Brain pericyte (primary cell): Measurements from ENCODE around the gene ST6GALNAC2.
"Not testable (repeated sequence)": the region's sequence is repeated elsewhere in the genome, so short reads cannot be mapped to it uniquely, and the experiment has no call there.

Source experiments
- DNase-seq: peaks from one replicate; pipeline ENCODE4 v3.0.0-alpha.2; 2012; ENCODE audit warnings: low read depth, low spot score

ST6GALNAC2 gene

DNA sequence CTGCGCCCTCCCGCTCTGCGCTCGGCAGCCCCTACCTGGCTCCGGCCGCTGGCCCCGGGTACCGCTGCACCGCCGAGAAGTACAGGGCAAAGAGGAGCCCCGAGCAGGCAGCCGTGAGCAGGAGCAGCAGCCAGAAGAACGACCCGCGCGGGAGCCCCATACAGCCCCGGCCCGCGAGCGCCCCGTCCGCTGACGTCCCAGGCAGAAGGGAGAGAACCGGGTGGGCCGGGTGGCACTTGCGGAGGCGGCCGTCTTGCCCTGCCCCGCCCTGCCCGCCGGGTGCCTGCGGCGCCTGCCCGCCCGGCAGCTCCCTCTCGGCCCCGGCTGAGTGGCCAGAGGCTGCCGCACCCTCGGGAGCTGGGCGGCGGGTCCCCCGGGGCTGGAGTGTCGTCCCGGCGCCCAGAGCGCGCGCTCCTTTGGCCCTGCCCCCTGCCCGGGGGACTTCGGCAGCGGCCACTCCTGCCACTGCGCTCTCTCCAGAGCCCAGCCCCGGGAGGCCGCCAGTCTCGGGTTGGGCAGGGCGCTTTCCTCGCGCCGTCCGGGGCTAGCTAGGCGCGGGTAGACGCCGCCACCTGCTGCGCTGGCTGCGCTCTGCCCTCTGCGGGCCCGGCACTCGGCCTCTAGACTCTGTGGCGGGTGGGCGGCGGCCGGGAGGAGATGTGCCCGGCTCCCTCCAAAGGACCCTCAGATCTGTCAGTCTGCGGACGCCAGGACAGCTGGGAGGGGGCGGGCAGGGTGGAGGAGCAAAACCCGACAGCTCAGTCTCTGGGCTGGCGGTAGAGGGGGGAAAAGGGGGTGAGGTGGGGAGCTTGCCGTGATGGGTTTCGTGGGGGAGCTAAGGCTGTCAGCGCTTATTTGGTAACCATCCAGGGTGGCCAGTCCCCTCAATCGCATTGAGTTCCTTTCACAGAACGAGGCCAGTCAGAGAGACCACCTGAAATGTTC lies at the start of gene ST6GALNAC2:
Gene ST6GALNAC2 (minus strand): TSS at position 212 of the 945 bp plus-strand sequence. CDS start 52 bp downstream, at position 160.
- no peak for DNase-seq

DNA sequence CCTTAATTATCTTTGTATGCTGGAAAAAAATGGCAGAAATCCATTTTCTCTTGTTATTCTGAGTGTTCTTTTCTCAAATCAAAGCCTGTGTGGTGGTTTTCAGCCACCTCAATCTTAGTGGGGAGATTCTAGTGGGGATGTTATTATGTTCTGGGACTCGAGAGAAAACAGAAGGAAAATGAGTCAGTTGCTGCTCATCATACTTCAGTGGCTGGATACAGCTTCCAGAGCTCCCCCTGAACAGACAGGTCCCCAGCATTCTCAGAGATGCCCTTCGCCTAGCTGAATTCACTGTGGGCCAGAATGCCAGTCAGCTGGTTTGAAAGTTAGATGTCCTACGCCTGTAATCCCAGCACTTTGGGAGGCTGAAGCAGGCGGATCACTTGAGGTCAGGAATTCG lies 49.4 kb upstream of the ST6GALNAC2 start:
- DNase-seq, result no peak

DNA sequence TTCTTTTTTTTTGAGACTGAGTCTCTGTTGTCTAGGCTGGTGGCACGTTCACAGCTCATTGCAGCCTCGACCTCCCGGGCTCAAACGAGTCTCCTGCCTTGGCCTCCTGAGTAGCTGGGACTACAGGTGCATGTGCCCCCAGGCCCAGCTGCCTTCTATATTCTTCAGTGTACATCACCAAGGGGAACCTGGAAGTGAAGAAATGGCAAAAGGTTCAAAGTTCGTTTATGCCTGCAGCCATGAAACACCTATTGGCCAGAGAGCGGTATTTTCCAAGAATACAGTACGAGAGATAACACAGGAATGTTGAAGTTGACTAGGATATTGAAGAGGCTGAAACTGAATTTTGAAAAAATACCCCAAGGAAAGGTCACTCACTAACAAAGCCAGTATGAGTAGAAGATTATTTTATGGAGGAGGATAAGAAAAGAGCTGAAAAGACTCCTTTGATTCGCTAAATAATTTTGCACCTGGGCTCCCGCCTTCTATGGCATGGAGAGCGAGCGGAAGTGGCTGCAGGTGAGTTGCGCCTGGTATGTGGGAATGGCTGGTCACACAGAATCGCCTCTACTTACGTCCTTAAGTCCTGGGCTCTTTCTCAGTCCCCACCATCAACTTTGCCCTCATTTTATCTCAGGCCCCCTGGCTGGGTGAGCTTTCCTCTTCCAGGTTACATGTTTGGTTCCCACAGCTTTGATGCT lies 48.1 kb upstream of the ST6GALNAC2 start:
- DNase-seq, result no peak

DNA sequence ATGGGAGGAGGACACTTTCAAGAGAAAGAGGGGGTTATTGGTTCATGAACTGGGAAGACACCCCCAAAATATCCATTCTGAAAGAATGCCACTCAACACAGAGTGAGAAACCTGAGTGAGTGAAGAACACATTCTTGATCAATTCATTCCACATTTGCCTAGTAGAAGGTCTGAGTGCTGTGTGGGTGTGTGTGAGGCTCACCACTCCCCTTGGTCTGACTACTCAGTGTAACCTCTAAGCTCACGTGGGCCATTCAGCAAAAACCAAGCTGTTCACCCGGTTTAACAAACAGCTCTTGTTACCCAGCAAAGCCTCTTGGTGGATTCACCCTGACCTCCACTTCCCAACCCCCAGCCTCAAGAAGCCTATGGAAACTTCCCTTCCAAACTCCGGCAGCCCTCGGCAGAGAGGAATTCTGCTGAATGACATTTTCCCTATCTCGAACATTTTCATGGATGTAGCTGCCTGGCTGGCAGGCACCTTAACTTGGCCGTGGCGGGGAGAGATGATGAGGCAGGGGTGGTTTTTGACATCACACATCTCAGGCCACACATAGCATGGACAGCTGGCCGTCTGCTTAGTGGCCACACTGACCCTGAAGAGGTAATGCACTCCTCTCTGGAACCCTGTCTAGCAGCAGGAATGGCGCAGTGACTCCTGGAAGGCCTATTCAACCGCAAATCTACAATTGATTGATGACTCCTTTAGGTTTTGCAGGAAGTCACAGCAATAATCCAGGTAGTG lies 46.3 kb upstream of the ST6GALNAC2 start:
- no peak for DNase-seq

DNA sequence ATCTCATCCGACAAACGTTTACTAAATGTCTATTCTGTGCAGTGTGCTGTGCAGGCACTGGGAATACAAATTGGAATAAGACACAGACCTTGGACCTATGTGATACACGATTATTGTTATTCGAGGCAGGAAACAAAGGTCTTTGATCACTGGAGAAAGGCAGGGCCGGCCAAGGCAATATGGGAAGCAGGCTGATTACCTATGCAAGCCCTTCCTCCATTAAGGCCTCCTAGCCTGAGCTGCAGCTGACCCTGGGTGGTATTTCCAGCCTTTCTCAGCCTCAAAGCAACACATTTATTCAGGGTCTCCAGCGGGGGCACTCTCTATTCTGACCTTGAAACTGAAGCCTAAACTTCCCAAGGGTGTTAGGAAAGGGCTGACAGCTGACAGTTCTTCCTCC lies 44.5 kb upstream of the ST6GALNAC2 start:
- DNase-seq, result no peak

DNA sequence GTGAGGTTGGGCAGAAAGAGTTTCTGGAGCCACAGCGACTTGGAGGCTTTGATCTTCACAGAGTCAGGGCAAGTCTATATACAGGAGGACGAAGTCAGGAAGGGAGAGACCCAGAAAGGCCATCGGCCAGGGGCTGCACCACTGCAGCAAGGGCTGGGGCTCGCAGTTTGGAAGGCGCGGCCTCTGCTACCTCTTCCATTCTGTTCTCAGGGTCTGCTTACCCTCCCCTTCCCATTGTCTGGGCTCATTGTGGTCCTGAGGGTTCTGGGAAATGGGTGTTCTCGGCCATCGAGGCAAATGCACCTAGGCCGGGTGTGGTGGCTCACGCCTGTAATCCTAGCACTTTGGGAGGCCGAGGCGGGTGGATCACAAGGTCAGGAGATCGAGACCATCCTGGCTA lies 41.9 kb upstream of the ST6GALNAC2 start:
- DNase-seq, result no peak

DNA sequence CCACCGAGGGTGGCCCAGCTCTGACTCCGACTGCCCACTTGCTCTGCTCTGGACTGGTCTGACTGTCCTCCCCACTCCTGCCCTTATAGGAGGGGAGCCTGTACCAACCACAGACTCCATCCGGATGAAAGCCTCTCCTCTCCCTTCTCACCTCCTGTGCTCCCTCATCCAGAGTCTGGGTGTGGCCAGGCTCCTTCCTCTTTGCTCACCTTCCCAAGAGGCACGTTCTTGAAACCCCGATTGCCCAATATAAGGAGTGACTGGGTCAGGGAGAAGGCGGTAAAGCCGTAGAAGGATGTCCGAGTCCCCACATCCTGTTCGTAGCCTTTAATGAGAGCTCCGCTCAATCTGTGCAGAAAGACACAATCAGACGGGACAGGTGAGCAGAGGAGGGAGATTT lies 40.8 kb upstream of the ST6GALNAC2 start:
- no peak for DNase-seq

DNA sequence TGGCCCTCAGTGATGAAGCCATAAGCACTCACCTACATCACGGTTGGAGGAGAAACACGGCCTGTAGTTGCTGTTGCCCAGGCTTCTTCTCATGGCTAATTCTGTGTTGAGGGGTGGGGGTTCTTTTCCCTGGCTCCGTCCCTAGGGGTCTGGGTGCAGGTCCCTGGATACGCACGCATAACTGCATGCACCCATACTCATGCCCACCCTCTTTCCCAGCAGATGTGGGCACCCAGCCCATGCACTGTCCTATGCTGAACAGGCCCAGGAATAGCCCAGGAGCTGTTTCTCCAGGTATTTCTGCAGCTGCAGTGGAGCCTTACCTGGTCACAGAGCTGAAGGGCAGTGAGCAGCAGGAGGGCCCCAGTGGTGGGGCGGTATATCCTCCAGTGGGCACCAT lies 39.8 kb upstream of the ST6GALNAC2 start:
- DNase-seq, result no peak

DNA sequence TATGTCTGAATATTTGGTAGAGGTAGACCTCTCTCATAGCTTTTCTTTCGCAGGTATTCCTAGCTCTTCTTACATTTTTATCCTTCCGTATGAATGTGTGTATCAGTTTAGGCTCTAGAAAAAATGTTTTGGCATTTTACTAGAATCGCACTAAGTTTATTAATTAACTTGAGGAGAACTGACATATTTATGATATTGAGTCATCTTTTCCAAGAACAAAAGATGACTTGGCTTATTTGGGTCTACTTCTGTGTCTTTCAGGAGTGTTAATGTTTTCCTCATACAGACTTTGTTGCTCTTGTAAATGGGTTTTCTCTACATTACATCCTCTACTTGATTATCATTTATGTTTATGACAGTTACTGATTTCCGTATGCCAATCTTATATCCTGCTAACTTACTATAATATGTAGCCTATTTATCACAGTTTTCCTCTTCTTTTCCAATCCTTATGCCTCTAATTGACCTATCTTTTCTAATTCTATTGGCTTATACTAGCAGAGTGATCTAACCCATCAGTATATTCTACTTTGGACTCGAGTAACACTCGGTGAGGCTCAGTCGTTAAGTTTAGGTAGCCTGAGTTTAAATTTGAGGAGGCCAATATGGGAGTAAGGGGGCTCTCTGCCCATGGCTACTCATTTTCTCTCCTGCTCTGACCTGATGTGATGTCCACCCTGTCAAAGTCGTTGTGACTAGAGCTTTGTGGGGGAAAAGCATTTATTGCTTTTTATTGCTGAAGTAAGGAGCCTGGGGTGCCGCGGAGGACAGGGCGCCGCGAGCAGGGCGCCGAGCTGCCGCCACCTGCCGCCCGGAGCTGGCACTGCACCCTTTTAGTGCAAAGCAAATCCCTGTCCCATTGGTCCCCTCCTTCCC lies 37.8 kb upstream of the ST6GALNAC2 start:
- DNase-seq, result peak; percentile 26

DNA sequence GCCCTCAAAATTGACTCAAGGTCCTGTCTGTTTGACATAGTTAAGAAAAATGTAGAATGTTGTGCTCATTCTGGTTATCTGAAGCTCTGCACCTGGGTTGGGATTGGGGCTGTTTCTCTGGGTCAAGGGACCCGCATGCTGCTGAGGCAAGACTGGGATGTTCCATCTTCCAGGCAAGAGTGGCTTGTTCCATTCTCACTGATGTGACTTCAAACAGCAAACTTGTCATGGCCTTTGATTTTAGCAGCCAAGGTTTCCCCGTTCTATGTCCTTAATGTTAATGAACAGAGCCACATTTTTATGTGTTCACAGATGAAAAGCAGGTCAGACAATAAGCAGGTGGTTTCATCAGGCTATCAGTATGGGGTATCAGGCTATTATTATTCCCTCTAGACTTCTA lies 32.2 kb upstream of the ST6GALNAC2 start:
- DNase-seq, result no peak

DNA sequence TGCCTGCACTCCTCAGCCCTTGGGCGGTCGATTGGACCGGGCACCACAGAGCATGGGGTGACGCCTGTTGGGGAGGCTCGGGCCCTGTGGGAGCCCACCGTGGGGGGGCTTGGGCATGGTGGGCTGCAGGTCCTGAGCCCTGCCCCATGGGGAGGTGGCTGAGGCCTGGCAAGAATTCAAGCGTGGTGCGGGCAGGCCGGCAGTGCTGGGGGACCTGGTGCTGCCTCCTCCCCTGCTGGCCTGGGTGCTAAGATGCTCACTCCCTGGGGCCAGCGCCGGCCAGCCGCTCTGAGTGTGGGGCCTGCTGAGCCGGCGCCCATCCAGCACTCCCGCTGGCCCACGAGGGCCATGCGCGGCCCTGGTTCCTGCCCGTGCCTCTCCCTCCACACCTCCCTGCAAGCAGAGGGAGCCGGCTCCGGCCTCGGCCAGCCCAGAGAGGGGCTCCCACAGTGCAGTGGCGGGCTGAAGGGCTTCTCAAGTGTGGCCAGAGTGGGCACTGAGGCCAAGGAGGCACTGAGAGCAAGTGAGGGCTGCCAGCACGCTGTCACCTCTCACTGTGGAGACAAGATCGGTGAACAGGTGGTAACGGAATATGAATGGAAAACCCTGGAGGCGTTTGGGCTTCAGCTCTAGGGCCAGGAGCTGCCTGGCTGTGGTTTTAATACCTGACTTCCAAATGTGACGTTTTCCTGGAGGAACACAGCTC lies 29.4 kb upstream of the ST6GALNAC2 start:
- no peak for DNase-seq

DNA sequence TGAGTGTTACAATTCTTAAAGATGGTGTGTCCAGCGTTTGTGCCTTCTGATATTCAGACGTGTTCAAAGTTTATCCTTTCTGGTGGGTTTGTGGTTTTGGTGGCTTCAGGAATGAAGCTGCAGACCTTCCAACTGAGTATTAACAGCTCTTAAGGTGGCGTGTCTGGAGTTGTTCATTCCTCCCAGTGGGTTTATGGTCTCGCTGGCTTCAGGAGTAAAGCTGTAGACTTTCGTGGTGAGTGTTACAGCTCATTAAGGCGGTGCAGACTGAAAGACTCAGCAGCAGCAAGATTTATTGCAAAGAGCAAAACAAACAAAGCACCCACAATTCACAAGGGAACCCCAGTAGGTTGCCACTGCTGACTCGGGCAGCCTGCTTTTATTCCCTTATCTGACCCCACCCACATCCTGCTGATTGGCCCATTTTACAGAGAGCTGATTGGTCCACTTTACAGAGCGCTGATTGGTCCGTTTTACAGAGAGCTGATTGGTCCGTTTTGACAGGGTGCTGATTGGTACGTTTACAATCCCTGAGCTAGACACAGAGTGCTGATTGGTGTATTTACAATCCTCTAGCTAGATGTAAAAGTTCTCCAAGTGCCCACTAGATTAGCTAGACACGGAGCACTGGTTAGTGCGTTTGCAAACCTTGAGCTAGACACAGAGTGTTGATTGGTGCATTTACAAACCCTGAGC lies 28.6 kb upstream of the ST6GALNAC2 start:
- not testable (repeated sequence) for DNase-seq

DNA sequence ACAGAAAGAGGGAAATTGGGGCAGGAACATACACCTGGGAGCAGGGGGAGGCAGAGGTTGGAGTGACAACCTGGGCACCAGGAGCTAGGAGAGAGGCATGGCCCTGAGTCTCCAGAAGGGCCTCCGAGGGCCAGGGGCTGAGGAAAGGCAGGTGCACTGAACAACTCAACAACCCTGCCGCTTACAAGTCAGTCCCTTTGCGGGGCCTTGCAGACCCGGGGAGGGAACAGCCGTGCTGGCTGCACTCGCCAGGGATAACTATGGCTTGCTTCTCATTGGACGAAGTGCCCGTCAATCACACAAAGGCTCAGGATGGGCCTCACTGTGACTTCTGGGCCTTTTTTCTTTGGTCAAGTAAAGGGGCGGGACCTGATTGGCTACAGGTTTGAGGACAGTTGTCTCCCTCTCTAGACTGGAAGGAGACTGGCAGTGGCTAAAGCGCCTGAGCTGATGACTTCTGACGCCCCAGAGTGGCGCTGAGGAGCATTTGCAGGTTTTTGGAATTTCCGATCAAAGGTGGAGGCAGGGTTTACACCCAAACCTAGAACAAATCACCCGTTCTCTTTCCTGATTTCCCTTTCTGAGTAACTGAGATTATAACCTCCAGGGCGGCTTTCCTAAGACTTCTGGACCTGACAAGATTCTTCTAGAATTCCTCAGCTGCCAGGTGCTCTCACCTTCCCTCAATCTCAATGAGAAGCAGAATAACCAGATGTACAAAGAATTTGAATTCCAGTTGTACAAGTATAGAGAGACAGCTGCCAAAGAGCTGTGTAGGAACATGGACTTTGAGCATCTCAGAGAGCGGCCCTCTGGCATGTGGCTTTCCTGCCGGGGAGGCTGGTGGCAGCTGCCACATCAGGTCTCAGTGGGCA lies 27.6 kb upstream of the ST6GALNAC2 start:
- no peak for DNase-seq

DNA sequence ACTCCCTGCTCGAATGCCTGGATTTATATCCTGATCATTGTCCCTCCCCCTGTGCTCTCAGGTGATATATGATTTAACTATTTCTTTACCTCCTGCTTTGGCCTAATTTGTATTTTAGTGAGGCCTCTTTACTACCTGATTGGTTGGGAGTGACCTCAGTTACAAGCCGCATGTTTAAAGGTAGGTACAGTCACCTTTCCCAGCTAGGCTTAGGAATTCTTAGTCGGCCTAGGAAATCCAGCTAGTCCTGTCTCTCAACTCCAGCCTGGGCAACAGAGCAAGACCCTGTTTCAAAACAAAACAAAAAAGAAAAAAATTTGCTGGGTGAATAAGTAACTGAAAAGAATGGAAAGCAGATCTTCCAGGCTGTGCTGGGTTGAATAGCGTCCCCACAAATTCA lies 26.8 kb upstream of the ST6GALNAC2 start:
- no peak for DNase-seq

DNA sequence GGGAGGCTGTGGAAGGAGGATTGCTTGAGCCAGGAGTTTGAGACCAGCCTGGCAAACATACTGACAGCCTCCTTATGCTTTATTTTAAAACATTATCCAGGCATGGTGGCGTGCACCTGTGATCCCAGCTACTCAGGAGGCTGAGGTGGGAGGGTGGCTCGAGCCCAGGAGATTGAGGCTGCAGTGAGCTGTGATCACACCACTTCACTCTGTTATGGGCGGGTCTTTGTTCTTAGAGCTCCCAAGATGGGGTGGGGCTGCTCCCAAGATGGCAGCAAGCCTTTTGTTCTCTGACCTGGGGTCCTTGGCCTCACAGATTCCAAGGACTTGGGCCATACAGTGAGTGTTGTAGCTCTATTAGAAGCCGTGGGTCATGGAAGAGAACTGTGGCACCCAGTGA lies 26.1 kb upstream of the ST6GALNAC2 start:
- no peak for DNase-seq

DNA sequence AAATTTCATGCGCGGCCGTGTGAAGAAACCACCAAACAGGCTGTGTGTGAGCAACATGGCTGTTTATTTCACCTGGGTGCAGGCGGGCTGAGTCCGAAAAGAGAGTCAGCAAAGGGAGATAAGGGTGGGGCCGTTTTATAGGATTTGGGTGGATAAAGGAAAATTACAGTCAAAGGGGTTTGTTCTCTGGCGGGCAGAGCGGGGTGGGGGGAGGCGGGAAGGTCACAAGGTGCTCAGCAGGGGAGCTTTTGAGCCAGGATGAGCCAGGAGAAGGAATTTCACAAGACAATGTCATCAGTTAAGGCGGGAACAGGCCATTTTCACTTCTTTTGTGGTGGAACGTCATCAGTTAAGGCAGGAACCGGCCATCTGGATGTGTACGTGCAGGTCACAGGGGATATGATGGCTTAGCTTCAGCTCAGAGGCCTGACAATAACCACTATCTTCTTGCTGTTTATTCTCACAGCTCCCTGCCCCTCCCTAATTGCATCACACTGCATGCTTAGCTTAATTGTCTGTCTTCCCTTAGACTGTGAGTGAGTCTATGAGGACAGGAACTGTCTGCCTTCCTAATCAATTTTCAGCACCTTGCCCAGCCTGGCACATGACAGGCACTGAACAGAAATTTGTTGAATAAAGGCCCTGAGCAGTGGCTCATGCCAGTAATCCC lies 25.6 kb upstream of the ST6GALNAC2 start:
- not testable (repeated sequence) for DNase-seq

DNA sequence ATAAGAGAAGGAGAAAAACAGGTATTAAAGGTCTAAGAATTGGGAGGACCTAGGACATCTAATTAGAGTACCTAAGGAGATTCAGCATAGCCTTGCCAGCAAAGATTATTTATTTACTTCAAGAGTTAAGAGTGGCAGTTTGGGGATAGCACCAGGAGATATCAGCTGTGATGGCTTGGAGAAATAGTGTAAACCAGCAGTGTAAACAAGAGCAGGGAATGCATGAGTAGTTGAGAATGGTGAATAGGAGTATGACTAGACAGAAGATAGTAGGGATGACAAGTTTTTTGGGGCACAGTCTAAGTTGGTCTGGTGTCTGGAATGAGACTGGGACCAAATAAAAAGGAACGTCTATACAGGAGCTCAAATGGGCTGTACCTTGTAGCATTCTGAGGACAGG lies 21.0 kb upstream of the ST6GALNAC2 start:
- not testable (repeated sequence) for DNase-seq

DNA sequence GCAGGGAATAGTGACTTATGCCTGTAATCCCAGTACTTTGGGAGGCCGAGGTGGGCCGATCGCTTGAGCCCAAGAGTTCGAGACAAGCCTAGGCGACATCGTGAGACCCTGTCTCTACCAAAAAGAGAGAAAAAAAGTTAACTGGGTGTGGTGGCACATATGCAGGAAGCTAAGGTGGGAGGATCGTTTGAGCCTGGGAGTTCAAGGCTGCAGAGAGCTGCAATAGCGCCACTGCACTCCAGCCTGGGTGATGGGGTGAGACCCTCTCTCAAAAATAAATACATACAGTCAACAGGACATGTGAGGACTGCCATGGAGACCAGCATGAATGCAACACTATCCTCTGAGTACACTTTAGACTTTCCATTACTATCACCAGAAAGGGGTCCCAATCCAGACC lies 15.4 kb upstream of the ST6GALNAC2 start:
- no peak for DNase-seq
